ENCODE measurements around the gene TRHDE.
A peak's percentile ranks its signal among the peaks of the same experiment; 100 is the strongest.

TRHDE gene

GRCh38 chr12:72323881-72324280 lies 51.7 kb downstream of the TRHDE start:
- DNase-seq: no peak

- DNase-seq: peak; percentile 35
These were observed 58.1 kb downstream of the TRHDE start for GRCh38 chr12:72330301-72330700.

GRCh38 chr12:72330784-72331183 lies 58.6 kb downstream of the TRHDE start:
- no peak for DNase-seq

- DNase-seq: no peak
These were observed 65.2 kb downstream of the TRHDE start for GRCh38 chr12:72337382-72337781.

GRCh38 chr12:72337946-72338345 lies 65.8 kb downstream of the TRHDE start:
- no peak for DNase-seq

- DNase-seq: no peak
These were observed 66.3 kb downstream of the TRHDE start for GRCh38 chr12:72338437-72338836.

- DNase-seq: peak; percentile 56
These were observed 74.3 kb downstream of the TRHDE start for GRCh38 chr12:72346363-72346944.

GRCh38 chr12:72349491-72349890 lies 77.3 kb downstream of the TRHDE start:
- DNase-seq: no peak

- DNase-seq: no peak
These were observed 87.2 kb downstream of the TRHDE start for GRCh38 chr12:72359416-72359815.

DNA sequence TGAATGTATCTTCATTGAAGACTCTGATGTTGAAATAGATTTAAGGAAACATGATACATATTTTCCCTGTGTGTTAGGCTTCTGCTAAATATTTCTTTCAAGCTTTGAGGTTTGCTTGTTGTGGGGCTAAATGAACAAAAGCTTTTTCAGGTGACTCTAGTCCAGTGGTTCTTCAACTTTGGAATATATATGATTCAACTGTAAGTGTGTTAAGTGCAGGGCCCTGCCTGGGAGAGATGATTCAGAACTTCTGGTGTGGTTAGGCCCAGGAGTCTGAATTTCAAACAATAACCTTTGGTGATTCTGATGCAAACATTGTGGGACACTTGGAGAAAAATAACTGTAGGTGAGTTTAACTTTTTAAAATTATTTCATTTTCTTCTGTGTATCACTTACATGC lies 93.0 kb downstream of the TRHDE start:
- no peak for DNase-seq

GRCh38 chr12:72366255-72366654 lies 94.1 kb downstream of the TRHDE start:
- DNase-seq: no peak

- no peak for DNase-seq
These were observed 96.1 kb downstream of the TRHDE start for GRCh38 chr12:72368298-72368697.

- DNase-seq: no peak
These were observed 96.7 kb downstream of the TRHDE start for GRCh38 chr12:72368719-72369422.

DNA sequence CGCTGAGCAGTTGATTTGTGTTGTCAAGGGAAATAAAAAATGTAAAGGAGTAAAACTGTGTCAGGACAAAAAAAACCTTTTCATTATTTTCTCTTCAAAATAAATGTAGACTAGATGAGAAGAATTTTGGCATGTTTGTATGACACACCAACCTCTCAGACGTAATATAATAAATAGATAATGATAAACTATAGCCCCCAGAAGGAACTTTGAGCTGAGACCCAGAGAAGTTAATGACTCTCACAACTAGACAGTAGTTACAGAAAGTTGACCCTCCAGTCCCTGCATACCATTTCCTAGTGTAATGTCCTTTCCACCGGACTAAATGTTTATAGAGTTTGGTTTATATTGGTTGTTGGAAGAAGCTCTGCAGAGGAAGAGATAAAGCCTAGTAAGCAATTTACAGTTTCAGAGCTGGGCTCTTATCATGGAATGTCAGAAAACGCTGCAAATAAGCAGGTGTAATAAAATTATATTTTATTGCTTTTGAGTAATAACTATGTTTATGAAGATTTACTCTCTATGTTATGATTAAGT lies 97.3 kb downstream of the TRHDE start:
- no peak for DNase-seq

DNA sequence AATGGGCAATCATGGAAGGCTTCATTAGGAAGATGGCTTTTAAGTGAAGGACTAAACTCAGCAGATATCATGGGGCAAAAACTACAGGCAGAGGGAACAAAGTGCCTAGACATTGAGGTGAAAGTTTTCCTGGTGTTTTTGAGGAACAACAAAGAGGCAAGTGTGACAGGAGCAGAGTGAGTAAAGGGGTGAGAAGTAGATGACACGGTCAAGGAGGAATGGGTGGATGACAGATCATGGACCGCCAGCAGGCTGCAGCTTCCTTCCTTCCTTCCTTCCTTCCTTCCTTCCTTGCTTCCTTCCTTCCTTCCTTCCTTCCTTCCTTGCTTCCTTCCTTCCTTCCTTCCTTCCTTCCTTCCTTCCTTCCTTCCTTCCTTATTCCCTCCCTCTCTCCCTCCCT lies 108.3 kb downstream of the TRHDE start:
- DNase-seq: no peak

DNA sequence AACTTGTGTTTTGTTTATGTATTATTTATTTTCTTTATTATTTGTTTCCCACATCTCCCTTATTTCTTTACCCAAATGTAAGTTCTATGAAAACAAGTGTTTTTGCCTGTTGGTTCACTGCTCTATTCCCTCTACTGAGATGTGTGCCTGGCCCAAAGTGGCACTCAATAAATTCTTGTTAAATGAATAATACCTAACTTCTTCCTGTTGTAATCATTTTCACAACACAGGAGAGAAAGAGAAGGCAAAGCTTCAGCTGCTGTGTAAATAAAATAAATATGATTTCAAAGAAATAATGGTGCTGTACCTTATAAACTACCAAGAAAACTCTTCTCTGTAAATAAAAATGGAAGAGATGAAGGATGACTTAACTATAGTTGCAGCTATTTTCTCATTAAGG lies 116.2 kb downstream of the TRHDE start:
- no peak for DNase-seq

DNA sequence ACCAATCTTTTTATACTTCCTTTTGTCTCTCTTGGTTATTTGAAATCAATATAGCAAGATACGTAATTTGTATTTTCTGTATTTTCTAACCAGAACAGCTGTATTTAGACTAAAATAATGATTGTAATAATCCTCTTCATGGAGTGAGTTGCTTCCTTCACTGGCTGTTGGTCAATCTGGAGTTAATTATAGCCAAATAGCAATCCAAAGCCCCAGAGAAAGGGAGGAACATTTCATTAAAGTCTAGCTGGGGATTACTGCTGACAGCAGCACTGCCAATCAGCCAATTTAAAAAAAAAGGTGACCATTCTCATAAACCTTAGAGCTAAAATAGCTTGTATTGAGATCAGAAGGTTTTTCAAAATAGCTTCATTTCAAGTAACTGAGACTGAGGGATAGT lies 118.0 kb downstream of the TRHDE start:
- DNase-seq: no peak

- no peak for DNase-seq
These were observed 133.9 kb downstream of the TRHDE start for GRCh38 chr12:72406111-72406510.

DNA sequence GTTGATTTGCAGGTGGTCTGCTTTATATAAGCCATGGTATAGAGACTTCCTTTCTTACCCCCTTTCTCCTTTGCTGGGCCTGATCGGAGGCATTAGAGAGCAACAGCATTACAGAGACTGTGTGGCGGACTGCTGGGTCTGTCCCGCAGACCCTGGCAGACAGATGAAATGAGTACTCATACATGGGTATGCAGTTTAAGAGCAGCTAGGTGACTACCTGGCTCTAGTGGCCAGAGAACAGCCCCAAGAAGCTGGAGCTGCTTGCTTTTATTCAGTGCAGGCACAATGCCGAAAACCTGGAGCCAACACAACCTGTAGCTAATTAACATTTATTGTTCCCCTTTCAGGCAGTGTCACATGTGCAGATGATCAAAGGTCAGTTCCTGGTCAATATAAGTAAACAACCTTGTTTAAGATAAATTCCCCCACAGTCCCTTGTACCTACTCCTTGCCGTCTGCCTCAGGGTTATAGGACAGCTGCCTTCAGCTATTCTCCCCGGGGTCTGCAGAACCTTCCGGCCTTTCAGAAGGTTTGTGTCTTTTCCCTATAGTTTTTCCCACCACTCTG lies 160.0 kb downstream of the TRHDE start:
- no peak for DNase-seq

DNA sequence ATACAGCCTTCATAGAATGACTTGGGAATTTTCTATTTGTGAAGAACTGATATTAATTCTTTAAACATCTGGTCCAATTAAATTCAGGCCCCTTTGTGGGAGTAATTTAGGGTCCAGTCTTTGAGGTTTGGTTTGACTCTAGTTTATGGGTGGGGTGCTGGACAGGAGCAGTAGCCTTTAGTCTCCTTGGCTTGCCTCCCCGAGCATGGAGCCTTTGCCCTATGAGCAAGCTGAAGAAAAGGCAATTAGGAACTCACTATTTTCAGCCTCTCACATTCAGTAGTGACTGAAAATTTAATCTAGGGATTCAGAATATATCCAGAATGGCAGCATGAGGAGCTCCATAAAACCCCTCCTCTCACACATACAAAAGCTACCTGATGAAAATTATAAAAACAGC lies 161.1 kb downstream of the TRHDE start:
- no peak for DNase-seq

DNA sequence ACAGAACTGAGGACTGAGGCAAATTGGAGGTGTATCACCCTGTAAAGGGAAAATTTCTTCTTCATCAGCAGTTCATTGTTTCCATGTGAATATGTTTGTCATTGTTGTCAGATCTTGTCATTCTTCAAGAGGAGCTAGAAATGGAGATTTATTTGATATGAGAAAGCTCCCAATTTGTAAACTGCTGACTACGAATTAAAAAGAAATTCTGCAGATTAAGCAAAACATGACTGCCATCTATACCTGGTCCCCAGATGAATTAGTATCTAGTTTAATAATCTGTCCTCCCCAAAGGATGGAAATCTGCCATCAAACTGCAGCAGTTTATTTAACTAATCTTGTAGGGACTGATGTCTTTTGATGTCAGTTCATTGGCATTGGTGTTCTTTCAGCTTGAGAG lies 162.8 kb downstream of the TRHDE start:
- no peak for DNase-seq

- DNase-seq: no peak
These were observed 170.0 kb downstream of the TRHDE start for GRCh38 chr12:72442217-72442616.

DNA sequence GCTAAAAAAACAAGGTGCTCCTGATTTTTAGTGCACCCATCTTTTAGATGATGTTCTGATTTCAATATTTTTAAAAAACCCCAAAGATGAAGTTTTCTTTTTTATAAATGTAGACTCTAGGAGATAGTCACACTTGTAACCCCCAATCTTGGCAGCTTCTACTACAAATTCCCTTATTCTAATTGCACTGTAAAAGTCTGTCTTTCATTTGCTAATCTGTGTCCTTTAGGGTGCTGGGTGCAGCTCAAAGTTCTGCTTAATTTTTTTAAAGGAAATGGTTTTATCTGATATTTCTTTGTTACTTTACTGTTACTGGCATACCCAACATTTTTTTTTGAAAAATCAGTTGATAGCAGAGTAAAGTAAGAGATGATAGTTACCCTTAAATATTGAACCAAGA lies 172.0 kb downstream of the TRHDE start:
- no peak for DNase-seq

GRCh38 chr12:72444566-72444965 lies 172.4 kb downstream of the TRHDE start:
- no peak for DNase-seq

All from right hindlimb (tissue), 1 donor.